HG03432 (cell line): ENCODE measurements around the gene CTSG.
"Not testable (repeated sequence)": the region's sequence is repeated elsewhere in the genome, so short reads cannot be mapped to it uniquely, and the experiment has no call there.

Source experiments
- ATAC-seq: cut with Tn5 transposase; IDR thresholded peaks from one replicate; pipeline ENCODE4 v1.9.1; 2021; ENCODE audit warnings: mild to moderate bottlenecking, moderate library complexity; ENCODE audit not compliant: unreplicated experiment

The CTSG gene

GRCh38 chr14:24576182-24576581 lies at the start of gene CTSG:
CTSG (minus strand) TSS chr14:24576250; CDS start chr14:24576223, 27 bp downstream.
- ATAC-seq: no peak

- no peak for ATAC-seq
Observed at GRCh38 chr14:24613747-24614146, 37.7 kb upstream of the CTSG start.

- no peak for ATAC-seq
Observed at GRCh38 chr14:24613241-24613640, 37.2 kb upstream of the CTSG start.

- no peak for ATAC-seq
Observed at GRCh38 chr14:24612196-24612595, 36.1 kb upstream of the CTSG start.

- ATAC-seq: peak; percentile 52
Observed at GRCh38 chr14:24609655-24610344, 33.8 kb upstream of the CTSG start, which contains the start of gene GZMH. GZMH (minus strand) TSS chr14:24609685; CDS start chr14:24609613, 72 bp downstream.

GRCh38 chr14:24607635-24608514 lies 31.8 kb upstream of the CTSG start:
- ATAC-seq: no peak

GRCh38 chr14:24607081-24607480 lies 31.0 kb upstream of the CTSG start:
- no peak for ATAC-seq

GRCh38 chr14:24606297-24606696 lies 30.2 kb upstream of the CTSG start:
- no peak for ATAC-seq

GRCh38 chr14:24605435-24606190 lies 29.6 kb upstream of the CTSG start:
- peak; percentile 86 for ATAC-seq

GRCh38 chr14:24597403-24597802 lies 21.4 kb upstream of the CTSG start:
- ATAC-seq: no peak

- ATAC-seq: no peak
Observed at GRCh38 chr14:24595073-24595808, 19.2 kb upstream of the CTSG start.

GRCh38 chr14:24591004-24591403 lies 15.0 kb upstream of the CTSG start:
- not testable (repeated sequence) for ATAC-seq

GRCh38 chr14:24584402-24584801 lies 8.4 kb upstream of the CTSG start:
- not testable (repeated sequence) for ATAC-seq

GRCh38 chr14:24578558-24578957 lies 2.5 kb upstream of the CTSG start:
- ATAC-seq: no peak

GRCh38 chr14:24576771-24577170 lies 721 bp upstream of the CTSG start:
- ATAC-seq: no peak

GRCh38 chr14:24574206-24574774 lies 1.8 kb downstream of the CTSG start:
- ATAC-seq: no peak

GRCh38 chr14:24566318-24566717 lies 9.7 kb downstream of the CTSG start:
- no peak for ATAC-seq

GRCh38 chr14:24565766-24566165 lies 10.3 kb downstream of the CTSG start:
- ATAC-seq: no peak

- ATAC-seq: no peak
Observed at GRCh38 chr14:24563505-24563904, 12.5 kb downstream of the CTSG start.

GRCh38 chr14:24556756-24557155 lies 19.3 kb downstream of the CTSG start:
- no peak for ATAC-seq
